Activated naive CD8-positive, alpha-beta T cell treated with anti-CD3 and anti-CD28 coated beads, Interleukin-2, amount 50 U/mL, for 24 hours (primary cell): ENCODE results near the gene FAAH2.
"Not testable (repeated sequence)": the region's sequence is repeated elsewhere in the genome, so short reads cannot be mapped to it uniquely, and the experiment has no call there.

Experiments
- ATAC-seq: fragments of 150-1000 bp; cut with Tn5 transposase; one replicate; pipeline ENCODE4 v1.10.0; 2021
- DNase-seq: peaks from one replicate; pipeline ENCODE4 v3.0.0; 2021
- H3K27ac Mint-ChIP-seq: one replicate; pipeline ENCODE4 v1.8.0; 2021; ENCODE audit warnings: mild to moderate bottlenecking, mixed read lengths
- H3K27me3 Mint-ChIP-seq: one replicate; pipeline ENCODE4 v1.8.0; 2021; ENCODE audit warnings: mixed read lengths
- H3K36me3 Mint-ChIP-seq: one replicate; pipeline ENCODE4 v1.8.0; 2021; ENCODE audit warnings: low read depth, mixed read lengths
- H3K4me1 Mint-ChIP-seq: one replicate; pipeline ENCODE4 v1.8.0; 2021; ENCODE audit warnings: mixed read lengths
- H3K4me3 Mint-ChIP-seq: one replicate; pipeline ENCODE4 v1.8.0; 2021; ENCODE audit warnings: mild to moderate bottlenecking, moderate library complexity, mixed read lengths
- H3K9me3 Mint-ChIP-seq: one replicate; pipeline ENCODE4 v1.8.0; 2021; ENCODE audit warnings: mixed read lengths

Gene FAAH2

DNA sequence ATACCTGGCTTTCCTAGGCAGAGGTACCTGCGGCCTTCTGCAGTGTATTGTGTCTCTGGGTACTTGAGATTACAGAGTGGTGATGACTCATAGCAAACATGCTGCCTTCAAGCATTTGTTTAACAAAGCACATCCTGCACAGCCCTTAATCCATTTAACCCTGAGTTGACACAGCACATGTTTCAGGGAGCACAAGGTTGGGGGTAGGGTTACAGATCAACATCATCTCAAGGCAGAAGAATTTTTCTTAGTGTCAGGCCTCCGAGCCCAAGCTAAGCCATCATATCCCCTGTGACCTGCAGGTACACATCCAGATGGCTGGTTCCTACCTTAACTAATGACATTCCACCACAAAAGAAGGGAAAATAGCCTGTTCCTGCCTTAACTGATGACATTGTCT is 49.3 kb downstream of the FAAH2 start:
- not testable (repeated sequence) for DNase-seq, H3K4me3 Mint-ChIP-seq, H3K4me1 Mint-ChIP-seq, ATAC-seq, H3K27me3 Mint-ChIP-seq, H3K27ac Mint-ChIP-seq
- H3K36me3 Mint-ChIP-seq, result peaks cover 12% of the 10 kb centered on the region
- H3K9me3 Mint-ChIP-seq, result peaks cover 25% of the 10 kb centered on the region

DNA sequence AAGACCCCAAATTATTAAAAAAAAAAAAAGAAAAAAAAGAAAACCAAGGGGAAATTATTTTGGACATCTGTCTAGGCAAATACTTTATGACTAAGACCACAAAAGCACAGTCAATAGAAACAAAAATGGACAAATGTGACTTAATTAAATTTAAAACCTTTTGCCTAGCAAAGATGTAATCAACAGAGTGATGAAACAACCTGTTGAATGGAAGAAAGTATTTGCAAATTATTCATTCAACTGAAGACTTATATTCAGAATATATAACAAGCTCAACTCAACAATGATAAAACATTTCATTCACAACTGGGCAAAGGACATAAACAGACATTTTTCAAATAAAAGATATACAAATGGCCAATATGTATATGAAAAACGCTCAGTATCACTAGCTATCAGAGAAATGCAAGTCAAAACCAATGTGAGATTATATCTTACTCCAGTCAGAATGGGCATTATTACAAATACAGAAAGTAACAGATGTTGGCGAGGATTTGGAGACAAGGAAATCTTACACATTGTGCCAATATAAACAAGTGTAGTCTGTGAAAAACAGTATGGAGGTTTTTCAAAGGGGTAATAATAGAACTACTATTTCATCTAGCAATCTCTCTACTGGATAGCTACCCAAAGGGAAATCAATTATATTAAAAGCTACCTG is 67.1 kb downstream of the FAAH2 start:
- no peak overlapping the region for H3K4me3 Mint-ChIP-seq
- DNase-seq, result no peak

DNA sequence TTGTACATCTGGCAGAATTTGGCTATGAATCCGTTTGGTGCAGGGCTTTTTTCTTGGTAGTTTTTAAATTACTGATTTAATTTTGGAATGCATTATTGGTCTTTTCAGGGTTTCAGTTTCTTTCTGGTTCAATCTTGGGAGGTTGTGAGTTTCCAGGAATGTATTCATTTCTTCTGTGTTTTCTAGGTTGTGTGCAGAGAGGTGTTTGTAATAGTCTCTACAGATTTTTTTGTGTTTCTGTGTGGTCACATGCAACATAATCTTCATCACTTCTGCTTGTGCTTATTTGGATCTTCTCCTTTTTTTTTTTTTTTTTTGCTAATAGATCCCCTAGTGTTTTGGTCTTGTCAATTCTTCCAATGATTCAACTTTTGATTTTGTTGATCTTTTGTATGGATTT is 77.6 kb downstream of the FAAH2 start:
- no peaks in the 10 kb centered on the region for H3K36me3 Mint-ChIP-seq
- DNase-seq (no peak), ATAC-seq (no peak)
- no peaks in the 10 kb centered on the region for H3K9me3 Mint-ChIP-seq
- peak overlapping the region; percentile 33 for H3K27ac Mint-ChIP-seq
- H3K27me3 Mint-ChIP-seq, result no peaks in the 10 kb centered on the region
- H3K4me1 Mint-ChIP-seq, result peaks cover 6% of the 10 kb centered on the region
- no peak overlapping the region for H3K4me3 Mint-ChIP-seq

More for the DNA sequence above, 67.1 kb downstream of the FAAH2 start:
- H3K9me3 Mint-ChIP-seq, result peaks cover 7% of the 10 kb centered on the region
- H3K36me3 Mint-ChIP-seq, result peaks cover 7% of the 10 kb centered on the region
- H3K4me1 Mint-ChIP-seq, result no peaks in the 10 kb centered on the region
- ATAC-seq, result no peak
- H3K27ac Mint-ChIP-seq, result no peak overlapping the region
- H3K27me3 Mint-ChIP-seq, result no peaks in the 10 kb centered on the region

DNA sequence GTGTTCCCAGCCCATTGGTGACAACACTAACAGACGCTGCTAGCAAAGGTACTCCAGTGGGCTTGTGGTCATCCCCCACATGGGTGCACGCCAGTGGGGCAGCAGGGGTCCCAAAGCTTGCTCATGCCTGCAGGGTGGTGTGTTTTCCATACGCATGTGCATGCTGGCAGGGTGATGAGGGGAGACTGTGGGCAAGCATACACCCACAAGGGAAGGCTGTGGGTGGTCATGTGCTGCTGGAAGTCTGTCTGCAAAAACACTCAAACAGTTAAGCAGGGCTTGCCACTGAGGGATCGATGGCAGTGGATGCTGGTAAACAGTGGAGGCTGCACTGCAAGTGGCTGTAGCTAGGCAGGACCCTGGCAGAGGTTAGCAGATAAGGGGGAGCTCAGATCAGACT is 79.9 kb downstream of the FAAH2 start:
- ATAC-seq (no peak), DNase-seq (no peak)
- H3K4me3 Mint-ChIP-seq, result no peak overlapping the region
- H3K9me3 Mint-ChIP-seq, result no peaks in the 10 kb centered on the region
- no peak overlapping the region for H3K27ac Mint-ChIP-seq
- H3K36me3 Mint-ChIP-seq, result no peaks in the 10 kb centered on the region
- peaks cover 6% of the 10 kb centered on the region for H3K4me1 Mint-ChIP-seq
- no peaks in the 10 kb centered on the region for H3K27me3 Mint-ChIP-seq

DNA sequence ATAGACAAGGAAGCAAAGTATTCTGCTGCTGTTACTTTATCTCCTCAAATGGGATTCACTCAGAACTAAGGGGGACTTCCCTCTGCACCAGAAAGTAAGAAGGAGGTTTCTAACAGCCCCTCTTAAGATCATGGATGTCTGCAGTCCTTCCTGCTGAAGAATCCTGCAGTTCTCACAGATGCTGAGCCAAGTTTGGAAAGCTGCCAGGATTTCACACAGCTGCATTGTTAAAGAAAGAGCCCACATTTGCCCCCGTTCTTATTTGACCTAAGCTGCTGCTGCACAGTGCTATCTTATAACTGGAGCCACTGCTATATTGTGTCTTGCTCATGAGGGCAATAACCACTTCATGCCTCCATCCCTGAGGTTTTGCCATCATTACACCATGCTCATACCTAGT is 81.1 kb downstream of the FAAH2 start:
- Mint-ChIP-seq H3K4me3 (no peak overlapping the region), H3K4me1 (peaks cover 6% of the 10 kb centered on the region), H3K27ac (no peak overlapping the region), H3K27me3 (no peaks in the 10 kb centered on the region), H3K9me3 (no peaks in the 10 kb centered on the region), H3K36me3 (no peaks in the 10 kb centered on the region)
- DNase-seq (no peak), ATAC-seq (no peak)

DNA sequence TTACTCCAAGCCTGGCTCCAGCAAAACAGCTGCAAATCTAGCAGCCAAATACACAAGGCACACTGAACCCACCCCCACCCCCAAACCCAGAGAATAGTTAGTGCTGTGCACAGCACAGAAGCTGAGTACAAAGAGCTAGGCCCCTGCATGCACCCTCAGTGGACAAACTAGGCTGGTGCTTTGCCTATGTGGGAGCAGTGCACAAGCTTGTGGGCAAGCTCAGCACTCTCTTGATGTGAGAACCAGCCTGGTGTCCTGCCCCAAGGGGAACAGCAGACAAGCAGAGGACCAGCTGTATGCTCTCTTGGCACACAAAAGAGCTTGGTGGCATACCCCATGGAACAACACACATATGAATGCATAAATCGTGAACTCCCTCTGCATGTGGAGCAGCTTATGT is 81.7 kb downstream of the FAAH2 start:
- DNase-seq, result no peak
- no peak for ATAC-seq
- Mint-ChIP-seq H3K4me1 (peaks cover 6% of the 10 kb centered on the region), H3K36me3 (no peaks in the 10 kb centered on the region), H3K4me3 (no peak overlapping the region), H3K9me3 (no peaks in the 10 kb centered on the region), H3K27ac (no peak overlapping the region), H3K27me3 (no peaks in the 10 kb centered on the region)

DNA sequence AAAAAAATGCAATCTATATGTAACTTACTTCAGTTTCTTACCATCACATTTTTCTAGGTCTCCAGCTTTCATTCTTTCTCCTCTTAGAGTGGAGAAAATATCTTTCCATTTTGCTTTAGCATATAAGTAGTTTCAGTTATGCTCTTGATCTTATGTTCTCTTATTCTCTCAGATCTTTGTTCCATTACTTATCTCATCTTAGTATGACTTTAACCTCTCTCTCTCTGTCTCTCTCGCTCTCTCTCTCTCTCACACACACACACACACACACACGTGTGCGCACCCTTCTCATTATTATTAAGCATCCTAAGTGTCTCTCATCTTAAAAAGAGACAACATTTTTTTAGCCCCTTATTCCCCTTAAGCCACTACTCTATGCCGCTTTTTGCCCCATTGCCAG is 92.8 kb downstream of the FAAH2 start:
- ATAC-seq, result no peak
- DNase-seq, result no peak
- H3K4me1 Mint-ChIP-seq, result no peaks in the 10 kb centered on the region
- H3K36me3 Mint-ChIP-seq, result peaks cover 4% of the 10 kb centered on the region
- no peak overlapping the region for H3K4me3 Mint-ChIP-seq
- H3K27me3 Mint-ChIP-seq, result no peaks in the 10 kb centered on the region
- H3K9me3 Mint-ChIP-seq, result peaks cover 4% of the 10 kb centered on the region
- H3K27ac Mint-ChIP-seq, result peak overlapping the region; percentile 62

DNA sequence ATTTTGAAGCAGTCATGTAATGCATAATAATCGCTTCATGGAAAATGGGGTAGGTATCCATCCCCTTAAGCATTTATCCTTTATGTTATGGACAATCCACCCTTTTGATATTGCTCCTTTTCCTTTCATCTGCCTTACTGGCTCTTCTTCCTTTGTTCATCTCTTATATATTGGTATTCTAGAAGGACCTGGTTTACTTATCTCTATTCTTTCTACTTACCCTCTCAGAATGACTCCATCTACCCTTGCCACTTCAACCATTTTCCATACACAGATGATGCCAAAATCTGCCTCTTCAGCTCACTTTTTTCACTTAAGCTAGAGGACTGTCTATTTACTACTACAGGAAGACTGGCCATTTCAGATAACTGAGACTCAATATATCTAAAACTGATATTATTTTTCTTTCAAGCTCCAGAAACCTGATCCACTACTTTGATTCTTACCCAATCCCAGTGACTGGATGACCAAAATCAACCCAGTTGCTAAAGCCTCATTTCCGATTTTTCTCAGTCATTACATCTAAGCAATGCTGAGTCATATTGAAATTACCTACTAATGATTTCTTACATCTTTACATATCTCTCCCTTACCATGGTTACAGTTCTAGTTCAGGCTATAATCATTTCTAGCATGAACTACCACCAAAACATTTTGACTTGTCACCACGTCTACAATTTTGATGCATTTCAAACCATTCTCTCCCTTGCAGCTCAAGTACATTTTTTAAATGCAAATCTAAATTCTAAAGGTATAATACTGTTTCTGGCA is 93.7 kb downstream of the FAAH2 start:
- H3K27ac Mint-ChIP-seq, result peak overlapping the region; percentile 5
- no peak for ATAC-seq

DNA sequence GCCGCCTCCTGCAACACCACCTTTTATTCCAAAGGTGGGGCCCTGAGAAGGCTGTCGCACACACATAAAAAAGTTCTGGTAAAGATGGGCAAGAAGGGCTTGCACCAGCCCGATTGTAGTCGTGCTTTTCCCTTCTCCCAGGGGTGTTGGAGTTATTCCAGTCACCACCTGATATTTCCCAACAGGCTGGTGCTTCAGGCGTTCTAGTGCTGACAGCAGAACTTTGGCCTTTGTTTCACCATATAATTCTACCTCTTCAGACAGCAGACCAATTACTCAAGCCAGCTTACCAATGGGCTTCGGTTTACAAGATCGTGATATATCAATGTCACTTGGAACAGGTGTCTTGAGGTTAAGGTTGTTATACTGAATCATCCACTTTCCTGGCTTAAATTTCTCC is 107.7 kb downstream of the FAAH2 start:
- H3K27me3 Mint-ChIP-seq, H3K36me3 Mint-ChIP-seq, H3K27ac Mint-ChIP-seq, H3K4me1 Mint-ChIP-seq, H3K4me3 Mint-ChIP-seq, ATAC-seq, H3K9me3 Mint-ChIP-seq, DNase-seq: not testable (repeated sequence)

More for the DNA sequence above, 93.7 kb downstream of the FAAH2 start:
- Mint-ChIP-seq H3K9me3 (peaks cover 3% of the 10 kb centered on the region), H3K4me1 (no peaks in the 10 kb centered on the region), H3K4me3 (no peak overlapping the region), H3K27me3 (no peaks in the 10 kb centered on the region), H3K36me3 (peaks cover 4% of the 10 kb centered on the region)
- no peak for DNase-seq

DNA sequence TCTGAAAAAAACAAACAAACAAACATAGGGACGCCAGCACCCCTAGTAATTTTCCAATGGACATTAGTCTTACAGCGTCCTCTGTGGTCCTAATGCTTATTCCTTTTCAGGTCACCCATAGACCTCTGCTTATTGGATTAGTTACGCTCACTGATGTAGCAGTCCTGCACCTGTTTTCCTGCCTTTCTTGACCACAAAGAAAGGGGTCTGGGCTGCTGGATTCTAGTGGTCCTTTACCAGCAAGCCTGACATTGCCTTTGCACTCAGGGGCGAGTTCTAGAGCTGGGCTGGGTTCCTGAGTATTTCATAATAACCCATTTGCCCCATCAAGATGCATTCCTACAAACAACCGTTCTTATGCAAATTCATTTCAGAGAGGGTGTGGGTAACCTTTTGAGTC is 116.7 kb downstream of the FAAH2 start:
- H3K36me3 Mint-ChIP-seq, H3K9me3 Mint-ChIP-seq, H3K27me3 Mint-ChIP-seq, H3K27ac Mint-ChIP-seq, ATAC-seq, H3K4me1 Mint-ChIP-seq, H3K4me3 Mint-ChIP-seq, DNase-seq: not testable (repeated sequence)

DNA sequence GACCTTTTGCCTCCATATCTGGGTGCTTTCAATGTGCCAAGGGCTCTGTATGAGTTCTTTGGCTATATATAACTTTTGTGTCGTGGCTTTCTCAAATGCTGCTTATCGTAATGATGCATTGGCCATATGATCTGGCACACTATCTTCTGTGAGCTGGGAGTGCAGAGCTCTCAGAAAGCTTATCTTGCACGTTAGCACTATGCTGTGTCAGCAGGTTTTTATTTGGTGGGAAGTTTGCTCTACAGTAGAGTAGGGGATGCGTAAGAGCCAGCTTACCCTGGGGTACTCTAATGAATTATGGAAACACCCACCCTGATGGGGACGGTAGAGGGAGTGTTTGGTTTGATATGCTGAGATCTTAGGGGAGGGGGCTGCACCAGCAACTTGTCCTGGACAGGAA is 119.6 kb downstream of the FAAH2 start:
- Mint-ChIP-seq H3K36me3 (peaks cover 4% of the 10 kb centered on the region), H3K27ac (no peak overlapping the region), H3K27me3 (no peaks in the 10 kb centered on the region), H3K4me3 (no peak overlapping the region), H3K4me1 (no peaks in the 10 kb centered on the region), H3K9me3 (peaks cover 6% of the 10 kb centered on the region)
- no peak for DNase-seq
- ATAC-seq, result no peak

DNA sequence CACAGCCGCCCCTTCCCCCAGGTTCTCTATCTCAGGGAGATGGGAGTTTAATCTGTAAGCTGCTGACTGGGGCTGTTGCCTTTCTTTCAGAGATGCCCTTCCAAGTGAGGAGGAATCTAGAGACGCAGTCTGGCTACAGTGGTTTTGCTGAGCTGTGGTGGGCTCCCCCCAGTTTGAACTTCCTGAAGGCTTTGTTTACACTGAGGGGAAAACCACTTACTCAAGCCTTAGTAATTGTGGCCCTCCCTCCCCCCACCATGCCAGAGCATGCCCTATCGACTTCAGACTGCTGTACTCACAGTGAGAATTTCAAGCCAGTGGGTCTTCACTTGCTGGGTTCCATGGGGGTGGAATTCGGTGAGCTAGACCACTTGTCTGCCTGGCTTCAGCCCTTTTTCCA is 131.3 kb downstream of the FAAH2 start:
- no peak for ATAC-seq
- Mint-ChIP-seq H3K27me3 (no peaks in the 10 kb centered on the region), H3K27ac (no peak overlapping the region), H3K36me3 (peaks cover 3% of the 10 kb centered on the region), H3K4me3 (no peak overlapping the region), H3K4me1 (no peaks in the 10 kb centered on the region), H3K9me3 (no peaks in the 10 kb centered on the region)
- peak; percentile 1 for DNase-seq

DNA sequence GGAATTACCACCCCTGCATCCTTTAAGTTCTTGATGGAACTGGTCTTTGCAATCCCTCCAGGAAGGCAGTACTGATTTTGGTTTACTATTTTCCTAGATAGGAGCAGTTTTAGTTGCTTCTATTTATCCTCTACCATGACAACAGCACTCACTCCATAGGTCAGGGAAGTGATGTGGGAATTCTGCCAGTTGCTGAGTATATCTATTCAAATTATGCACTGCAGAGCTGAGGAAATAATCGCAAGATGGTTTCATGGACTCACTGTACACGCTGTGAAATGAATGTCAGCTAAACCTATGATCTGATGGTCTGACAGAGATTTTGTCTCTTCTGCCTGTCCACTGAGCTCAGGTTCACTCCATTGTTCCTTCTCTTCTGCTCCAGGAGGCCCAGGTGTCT is 135.8 kb downstream of the FAAH2 start:
- no peak for ATAC-seq
- no peaks in the 10 kb centered on the region for H3K9me3 Mint-ChIP-seq
- H3K4me1 Mint-ChIP-seq, result no peaks in the 10 kb centered on the region
- no peaks in the 10 kb centered on the region for H3K27me3 Mint-ChIP-seq
- H3K4me3 Mint-ChIP-seq, result no peak overlapping the region
- DNase-seq, result no peak
- H3K36me3 Mint-ChIP-seq, result no peaks in the 10 kb centered on the region
- no peak overlapping the region for H3K27ac Mint-ChIP-seq

DNA sequence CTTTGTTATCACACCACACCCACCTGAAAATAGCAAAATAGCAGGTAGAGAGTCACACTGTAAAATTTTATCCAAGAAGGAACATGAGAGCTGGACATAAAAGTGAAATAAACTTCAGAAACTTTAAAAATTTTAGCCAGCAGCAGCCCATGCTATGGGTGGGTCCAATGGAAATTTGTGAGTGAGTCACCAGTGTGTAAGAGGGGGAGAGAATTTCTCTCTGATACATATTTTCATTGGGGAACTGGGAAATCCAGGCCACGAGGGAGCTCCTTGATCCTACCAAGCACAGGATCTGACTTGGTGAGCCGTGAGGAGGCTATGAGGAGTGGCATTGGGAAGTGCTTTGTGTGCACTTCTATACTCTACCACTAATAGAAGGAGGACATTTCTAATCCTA is 136.3 kb downstream of the FAAH2 start:
- no peak for ATAC-seq
- no peaks in the 10 kb centered on the region for H3K27me3 Mint-ChIP-seq

DNA sequence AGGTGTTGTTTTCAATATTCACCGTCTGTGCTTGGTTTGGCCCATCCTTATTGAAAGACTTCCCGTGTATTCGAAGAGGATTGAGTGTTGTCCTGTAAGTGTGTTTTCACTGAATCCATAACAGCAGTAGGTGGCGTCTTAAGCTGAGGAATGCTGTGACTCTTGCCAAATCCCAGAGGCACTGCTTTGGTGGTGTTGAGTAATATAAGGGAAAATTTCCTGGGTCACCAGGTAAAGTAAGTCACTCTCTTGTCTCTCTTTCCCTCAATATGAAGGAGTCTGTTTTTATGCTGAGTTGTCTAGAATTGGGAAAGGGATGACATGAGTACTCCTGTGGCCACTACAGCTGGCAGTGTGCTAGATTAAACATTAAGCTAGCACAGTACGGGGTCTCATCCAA is 158.6 kb downstream of the FAAH2 start:
- H3K27me3 Mint-ChIP-seq, result no peaks in the 10 kb centered on the region
- no peaks in the 10 kb centered on the region for H3K9me3 Mint-ChIP-seq
- no peak overlapping the region for H3K27ac Mint-ChIP-seq
- no peak overlapping the region for H3K4me3 Mint-ChIP-seq
- no peaks in the 10 kb centered on the region for H3K4me1 Mint-ChIP-seq
- ATAC-seq (no peak), DNase-seq (no peak)
- peaks cover 2% of the 10 kb centered on the region for H3K36me3 Mint-ChIP-seq

More for the DNA sequence above, 136.3 kb downstream of the FAAH2 start:
- no peak for DNase-seq
- H3K9me3 Mint-ChIP-seq, result no peaks in the 10 kb centered on the region
- H3K36me3 Mint-ChIP-seq, result no peaks in the 10 kb centered on the region
- H3K4me3 Mint-ChIP-seq, result no peak overlapping the region
- H3K4me1 Mint-ChIP-seq, result no peaks in the 10 kb centered on the region
- H3K27ac Mint-ChIP-seq, result no peak overlapping the region
